Sigmoid colon (tissue), 7 donors: Measurements from ENCODE around the gene MKI67. TPM values are rescaled to one million over a fixed set of nuclear protein-coding genes. Genes with fewer than 3 reads are reported as not detected.

ENCODE experiments used
- DNase-seq: peaks from one replicate; pipeline ENCODE4 v3.0.0-alpha.2; 2019
- H3K27ac ChIP-seq, 4 donors: fragments of 200-600 bp; sonication (generic); one replicate each; pipeline ENCODE4 v1.5.1; 2016 to 2019; ENCODE audit warnings: mild to moderate bottlenecking in 1 of 4
- H3K27me3 ChIP-seq, 3 donors: fragments of 200-600 bp; sonication (generic); one replicate each; pipeline ENCODE4 v1.5.1; 2019; ENCODE audit warnings: mild to moderate bottlenecking in 1 of 3
- H3K36me3 ChIP-seq, 4 donors: fragments of 200-600 bp; sonication (generic); one replicate each; pipeline ENCODE4 v1.5.1; 2016 to 2019
- H3K4me1 ChIP-seq, 4 donors: fragments of 200-600 bp; sonication (generic); one replicate each; pipeline ENCODE4 v1.5.1; 2017 to 2019
- H3K4me3 ChIP-seq, 4 donors: fragments of 200-600 bp; sonication (generic); one replicate each; pipeline ENCODE4 v1.5.1; 2017 to 2019; ENCODE audit warnings: mild to moderate bottlenecking in 2 of 4, moderate library complexity in 1 of 4
- H3K9me3 ChIP-seq, 4 donors: fragments of 200-600 bp in 3 of 4; sonication (generic) in 3 of 4; one replicate each; pipeline versions ENCODE4 v1.5.1 to v1.6.1; 2013 to 2019
- EP300 ChIP-seq, 4 donors: sonication (generic); formaldehyde crosslinking; IDR thresholded peaks; one replicate each; pipeline ENCODE4 v1.6.1; 2017; ENCODE audit warnings: antibody characterized with exemption in 4 of 4
- POLR2A ChIP-seq, 2 donors: fragments of 450-650 bp; IDR thresholded peaks; one replicate each; pipeline ENCODE4 v1.6.1; 2016; ENCODE audit warnings: antibody characterized with exemption in 2 of 2, mild to moderate bottlenecking in 2 of 2, moderate library complexity in 2 of 2
- POLR2AphosphoS5 ChIP-seq, 4 donors: sonication (generic); formaldehyde crosslinking; IDR thresholded peaks; one replicate each; pipeline ENCODE4 v1.6.1; 2017; ENCODE audit warnings: antibody characterized with exemption in 4 of 4
- WGBS, 2 donors: extraction: QIAGEN DNeasy Blood & Tissue Kit; methylation state at CpG; one replicate each; pipeline ENCODE4 v1.1.7; 2013; 5-methylcytosine and 5-hydroxymethylcytosine counted together
- intact Hi-C: fragments of 100-400 bp; cut with DNase I; formaldehyde crosslinking; loops from one replicate; pipeline ENCODE4 v1.15.1; 2023
- polyA plus RNA-seq, 3 donors: library from polyadenylated mRNA; stranded (reverse); fragments of 200-250 nt; gene quantifications; one replicate each; pipeline ENCODE4 v1.2.3, GENCODE V29; 2013
- total RNA-seq, 4 donors: library from RNA; depleted of rRNA; stranded (reverse); fragments of >200 nt; gene quantifications; one replicate each; pipeline ENCODE4 v1.1.0, GENCODE V29; 2016
- TF ChIP-seq, protein P1 (sequence below), 4 experiments: fragments of 450-650 bp in 3 of 4; fragments of 200-600 bp in 1 of 4; IDR thresholded peaks; one replicate each; pipeline ENCODE4 v1.5.1; 2016 to 2019; ENCODE audit warnings: antibody characterized with exemption in 4 of 4, mild to moderate bottlenecking in 3 of 4, moderate library complexity in 2 of 4
- donor health status: healthy with polysubstance abuse.
- donor health status: Bipolar disorder and iron deficiency.
- donor health status: healthy.

The MKI67 gene
- total and polyA plus RNA-seq, 7 donors = 0.49 to 29.0 (median 1.2) TPM

GRCh38 chr10:128049226-128050120 is 76.8 kb downstream of the MKI67 start:
- peaks cover 0 to 1% (median 0%) of the 10 kb centered on the region in 4 donors for H3K36me3 ChIP-seq
- peak overlapping the region in 3 of 4 donors; percentile 9 to 32 (median 19) for H3K4me3 ChIP-seq
- no peak for TF ChIP-seq EP300 (IDR thresholded peaks at IDR 0.05)
- TF ChIP-seq, protein P1, sequence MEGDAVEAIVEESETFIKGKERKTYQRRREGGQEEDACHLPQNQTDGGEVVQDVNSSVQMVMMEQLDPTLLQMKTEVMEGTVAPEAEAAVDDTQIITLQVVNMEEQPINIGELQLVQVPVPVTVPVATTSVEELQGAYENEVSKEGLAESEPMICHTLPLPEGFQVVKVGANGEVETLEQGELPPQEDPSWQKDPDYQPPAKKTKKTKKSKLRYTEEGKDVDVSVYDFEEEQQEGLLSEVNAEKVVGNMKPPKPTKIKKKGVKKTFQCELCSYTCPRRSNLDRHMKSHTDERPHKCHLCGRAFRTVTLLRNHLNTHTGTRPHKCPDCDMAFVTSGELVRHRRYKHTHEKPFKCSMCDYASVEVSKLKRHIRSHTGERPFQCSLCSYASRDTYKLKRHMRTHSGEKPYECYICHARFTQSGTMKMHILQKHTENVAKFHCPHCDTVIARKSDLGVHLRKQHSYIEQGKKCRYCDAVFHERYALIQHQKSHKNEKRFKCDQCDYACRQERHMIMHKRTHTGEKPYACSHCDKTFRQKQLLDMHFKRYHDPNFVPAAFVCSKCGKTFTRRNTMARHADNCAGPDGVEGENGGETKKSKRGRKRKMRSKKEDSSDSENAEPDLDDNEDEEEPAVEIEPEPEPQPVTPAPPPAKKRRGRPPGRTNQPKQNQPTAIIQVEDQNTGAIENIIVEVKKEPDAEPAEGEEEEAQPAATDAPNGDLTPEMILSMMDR (IDR thresholded peaks at IDR 0.05) = no peak
- no peak for TF ChIP-seq POLR2AphosphoS5 (IDR thresholded peaks at IDR 0.05)
- no peak for TF ChIP-seq POLR2A (IDR thresholded peaks at IDR 0.05)
- peak overlapping the region; percentile 46 to 72 (median 62) for H3K27ac ChIP-seq
- intact Hi-C loops = no loop called here
- WGBS, 2 donors = 90 to 91% methylated on average over 23 of the region's 23 CpGs
- no peaks in the 10 kb centered on the region for H3K9me3 ChIP-seq
- peaks cover 0 to 15% (median 0%) of the 10 kb centered on the region in 4 donors for H3K4me1 ChIP-seq
- peak; percentile 53 for DNase-seq
- no peaks in the 10 kb centered on the region for H3K27me3 ChIP-seq

GRCh38 chr10:128048819-128049210 is 77.4 kb downstream of the MKI67 start:
- 77 to 78% methylated on average over 6 of the region's 6 CpGs for WGBS, 2 donors
- Histone ChIP-seq H3K27ac (peak overlapping the region; percentile 46 to 72 (median 62)), H3K9me3 (no peaks in the 10 kb centered on the region), H3K27me3 (no peaks in the 10 kb centered on the region), H3K36me3 (no peaks in the 10 kb centered on the region), H3K4me1 (peaks cover 0 to 15% (median 0%) of the 10 kb centered on the region in 4 donors), H3K4me3 (peak overlapping the region in 3 of 4 donors; percentile 9 to 32 (median 19))
- no peak for DNase-seq
- no peak for TF ChIP-seq POLR2A (IDR thresholded peaks at IDR 0.05)
- TF ChIP-seq EP300 (IDR thresholded peaks at IDR 0.05) = no peak
- no peak for TF ChIP-seq POLR2AphosphoS5 (IDR thresholded peaks at IDR 0.05)
- TF ChIP-seq, protein P1 (IDR thresholded peaks at IDR 0.05) = no peak
- intact Hi-C loops = no loop called here

DNA sequence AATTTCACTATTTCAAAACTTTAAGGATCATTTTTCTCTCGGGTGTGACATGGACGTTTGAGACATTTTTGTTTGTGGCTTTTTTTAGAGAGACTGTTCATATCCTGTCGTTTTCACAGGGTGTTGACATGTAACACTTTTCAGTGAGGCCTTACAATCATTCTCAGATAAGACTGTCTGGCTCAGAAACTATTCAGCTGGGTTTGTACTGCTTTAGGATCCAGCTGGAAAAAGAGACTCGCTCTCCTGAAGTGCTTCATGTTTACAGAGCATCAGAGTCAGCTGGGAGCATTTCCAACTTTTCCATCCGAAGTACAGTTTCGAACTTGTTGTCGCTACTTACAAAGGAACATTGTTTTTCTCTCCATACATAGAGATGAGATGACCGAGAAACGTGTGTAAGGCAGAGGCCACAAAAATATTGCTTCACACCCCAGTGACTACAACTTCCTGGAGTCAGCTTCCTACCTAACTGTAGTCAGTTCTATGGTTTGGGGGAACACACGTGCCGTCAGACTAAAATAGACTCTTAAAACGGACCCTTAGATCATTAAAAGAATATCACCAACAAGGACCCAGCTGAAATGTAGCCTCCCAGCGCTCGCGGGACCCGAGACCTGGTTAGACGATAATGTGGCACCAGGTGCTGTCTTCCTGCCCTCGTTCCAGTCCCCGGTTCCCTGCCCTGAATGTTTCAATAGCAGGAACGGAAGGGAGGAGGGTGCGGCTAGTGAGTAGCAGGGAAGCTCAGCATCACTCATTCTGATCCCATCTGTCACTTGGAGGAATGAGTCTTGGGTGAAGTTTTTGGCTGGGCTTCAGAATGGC is 78.0 kb downstream of the MKI67 start:
- Histone ChIP-seq H3K27me3 (no peaks in the 10 kb centered on the region), H3K4me1 (peaks cover 0 to 15% (median 0%) of the 10 kb centered on the region in 4 donors), H3K36me3 (no peaks in the 10 kb centered on the region), H3K27ac (peak overlapping the region; percentile 46 to 72 (median 62)), H3K4me3 (peak overlapping the region in 3 of 4 donors; percentile 2 to 32 (median 21)), H3K9me3 (no peaks in the 10 kb centered on the region)
- 9 to 15% methylated on average over 21 of the region's 21 CpGs for WGBS, 2 donors
- intact Hi-C loops = no loop called here
- TF ChIP-seq EP300 (IDR thresholded peaks at IDR 0.05) (peak in 1 of 4 donors; percentile 5), POLR2AphosphoS5 (IDR thresholded peaks at IDR 0.05) (peak in 1 of 4 donors; percentile 52), POLR2A (IDR thresholded peaks at IDR 0.05) (no peak)
- peak; percentile 68 for DNase-seq

GRCh38 chr10:128047351-128047750 is 78.9 kb downstream of the MKI67 start:
- H3K4me3 ChIP-seq = peak overlapping the region in 3 of 4 donors; percentile 2 to 32 (median 21)
- intact Hi-C loops = no loop called here
- no peaks in the 10 kb centered on the region for H3K9me3 ChIP-seq
- no peaks in the 10 kb centered on the region for H3K27me3 ChIP-seq
- peak; percentile 36 to 75 (median 65) for TF ChIP-seq POLR2AphosphoS5 (IDR thresholded peaks at IDR 0.05)
- TF ChIP-seq, protein P1 (IDR thresholded peaks at IDR 0.05) = no peak
- peak in 1 of 2 donors; percentile 53 for TF ChIP-seq POLR2A (IDR thresholded peaks at IDR 0.05)
- peaks cover 0 to 15% (median 0%) of the 10 kb centered on the region in 4 donors for H3K4me1 ChIP-seq
- 5 to 19% methylated on average over 17 of the region's 17 CpGs for WGBS, 2 donors
- peak overlapping the region; percentile 46 to 72 (median 62) for H3K27ac ChIP-seq
- DNase-seq = peak; percentile 85
- no peaks in the 10 kb centered on the region for H3K36me3 ChIP-seq
